OCI-LY1 (cell line): ENCODE measurements around the gene CACNA2D3.

Experiments used
- H2AFZ ChIP-seq: fragments of 200-600 bp; sonication (generic), shearing (Covaris generic); 2 replicates; pipeline ENCODE4 v1.6.0; 2014; ENCODE audit warnings: antibody characterized with exemption, mild to moderate bottlenecking, low read length
- H3F3A ChIP-seq: fragments of 200-600 bp; sonication (generic), shearing (Covaris generic); 2 replicates; pipeline ENCODE4 v1.6.0; 2014; ENCODE audit warnings: mild to moderate bottlenecking, antibody characterized with exemption, low read length, moderate library complexity; ENCODE audit not compliant: insufficient read depth
- H3K27ac ChIP-seq: fragments of 200-600 bp; sonication (generic); 2 replicates; pipeline ENCODE4 v1.5.1; 2014; ENCODE audit warnings: low read length, mixed run types, mild to moderate bottlenecking, low read depth; ENCODE audit not compliant: poor library complexity, severe bottlenecking
- H3K27me3 ChIP-seq: fragments of 200-600 bp; sonication (generic); 2 replicates; pipeline ENCODE4 v1.6.0; 2014; ENCODE audit warnings: antibody characterized with exemption, mild to moderate bottlenecking, low read length, moderate library complexity; ENCODE audit not compliant: insufficient read depth
- H3K36me3 ChIP-seq: fragments of 200-600 bp; sonication (generic); 2 replicates; pipeline ENCODE4 v1.6.1; 2014; ENCODE audit warnings: mild to moderate bottlenecking, antibody characterized with exemption, low read length, moderate library complexity, mixed read lengths; ENCODE audit not compliant: insufficient read depth
- H3K4me1 ChIP-seq: fragments of 200-600 bp; sonication (generic); 2 replicates; pipeline ENCODE4 v1.5.1; 2014; ENCODE audit warnings: mild to moderate bottlenecking, low read length, moderate library complexity; ENCODE audit not compliant: insufficient read depth, severe bottlenecking
- H3K4me2 ChIP-seq: fragments of 200-600 bp; sonication (generic), shearing (Covaris generic); 2 replicates; pipeline ENCODE4 v1.6.1; 2014; ENCODE audit warnings: low read length
- H3K4me3 ChIP-seq: fragments of 200-600 bp; sonication (generic); 2 replicates; pipeline ENCODE4 v1.5.1; 2014; ENCODE audit warnings: low read length, low read depth, mild to moderate bottlenecking, mixed read lengths; ENCODE audit not compliant: poor library complexity, severe bottlenecking
- H3K79me2 ChIP-seq: fragments of 200-600 bp; shearing (Covaris generic); 2 replicates; pipeline ENCODE4 v1.6.1; 2016; ENCODE audit warnings: mixed run types, low read length, mixed read lengths; ENCODE audit not compliant: insufficient read depth
- H3K9ac ChIP-seq: fragments of 200-600 bp; sonication (generic), shearing (Covaris generic); 2 replicates; pipeline ENCODE4 v1.6.1; 2014; ENCODE audit warnings: mild to moderate bottlenecking, low read length, mixed read lengths
- H3K9me2 ChIP-seq: fragments of 200-600 bp; sonication (generic), shearing (Covaris generic); 2 replicates; pipeline ENCODE4 v1.6.1; 2014; ENCODE audit warnings: low read depth, mild to moderate bottlenecking, low read length, mixed read lengths
- H3K9me3 ChIP-seq: fragments of 200-600 bp; shearing (Covaris generic); 2 replicates; pipeline ENCODE4 v1.6.1; 2014; ENCODE audit warnings: low read length, mixed read lengths
- H4K20me1 ChIP-seq: fragments of 200-600 bp; sonication (generic), shearing (Covaris generic); 2 replicates; pipeline ENCODE4 v1.6.0; 2016; ENCODE audit warnings: mild to moderate bottlenecking, low read length; ENCODE audit not compliant: insufficient read depth
- EZH2 ChIP-seq: fragments of 200-600 bp; sonication (generic), shearing (Covaris generic); IDR thresholded peaks from 2 replicates; pipeline ENCODE4 v1.8.0; 2017; ENCODE audit warnings: borderline replicate concordance, mixed run types, mild to moderate bottlenecking, antibody characterized with exemption, low read length, moderate library complexity, mixed read lengths
- TF ChIP-seq, protein P1 (sequence below): fragments of 200-600 bp; sonication (generic), shearing (Covaris generic); IDR thresholded peaks from 2 replicates; pipeline ENCODE4 v1.5.1; 2017; ENCODE audit warnings: mild to moderate bottlenecking, antibody characterized with exemption, low read length, moderate library complexity, mixed read lengths

Gene CACNA2D3

DNA sequence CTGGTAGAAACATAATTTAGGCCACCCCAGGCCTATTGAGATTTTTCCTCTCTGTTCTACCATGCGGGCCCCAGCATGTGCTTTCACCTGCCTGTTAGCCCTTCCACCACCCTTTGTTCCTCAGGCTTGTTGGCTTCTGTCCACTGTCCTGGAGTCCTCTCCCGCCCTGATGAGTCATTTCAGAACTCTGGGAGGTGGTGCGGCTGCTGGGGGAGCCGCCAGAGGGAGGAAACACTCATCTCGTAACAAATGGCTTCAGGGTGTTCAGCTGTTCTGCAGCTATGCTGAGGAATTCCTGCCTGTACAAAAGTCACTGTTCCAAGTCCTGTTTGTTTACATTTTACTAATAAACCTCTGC, 769.2 kb downstream of the CACNA2D3 start:
- Histone ChIP-seq H3K4me3 (no peak overlapping the region), H3K9ac (no peak overlapping the region), H3K4me2 (no peak overlapping the region), H3K27me3 (no peaks in the 10 kb centered on the region), H3K9me2 (no peaks in the 10 kb centered on the region), H3K79me2 (no peaks in the 10 kb centered on the region), H3K4me1 (no peaks in the 10 kb centered on the region), H3K36me3 (no peaks in the 10 kb centered on the region), H3F3A (no peaks in the 10 kb centered on the region), H3K27ac (no peak overlapping the region), H2AFZ (no peak overlapping the region), H4K20me1 (no peaks in the 10 kb centered on the region), H3K9me3 (no peaks in the 10 kb centered on the region)
- TF ChIP-seq EZH2, result no peak
- TF ChIP-seq, protein P1, sequence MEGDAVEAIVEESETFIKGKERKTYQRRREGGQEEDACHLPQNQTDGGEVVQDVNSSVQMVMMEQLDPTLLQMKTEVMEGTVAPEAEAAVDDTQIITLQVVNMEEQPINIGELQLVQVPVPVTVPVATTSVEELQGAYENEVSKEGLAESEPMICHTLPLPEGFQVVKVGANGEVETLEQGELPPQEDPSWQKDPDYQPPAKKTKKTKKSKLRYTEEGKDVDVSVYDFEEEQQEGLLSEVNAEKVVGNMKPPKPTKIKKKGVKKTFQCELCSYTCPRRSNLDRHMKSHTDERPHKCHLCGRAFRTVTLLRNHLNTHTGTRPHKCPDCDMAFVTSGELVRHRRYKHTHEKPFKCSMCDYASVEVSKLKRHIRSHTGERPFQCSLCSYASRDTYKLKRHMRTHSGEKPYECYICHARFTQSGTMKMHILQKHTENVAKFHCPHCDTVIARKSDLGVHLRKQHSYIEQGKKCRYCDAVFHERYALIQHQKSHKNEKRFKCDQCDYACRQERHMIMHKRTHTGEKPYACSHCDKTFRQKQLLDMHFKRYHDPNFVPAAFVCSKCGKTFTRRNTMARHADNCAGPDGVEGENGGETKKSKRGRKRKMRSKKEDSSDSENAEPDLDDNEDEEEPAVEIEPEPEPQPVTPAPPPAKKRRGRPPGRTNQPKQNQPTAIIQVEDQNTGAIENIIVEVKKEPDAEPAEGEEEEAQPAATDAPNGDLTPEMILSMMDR, result no peak

DNA sequence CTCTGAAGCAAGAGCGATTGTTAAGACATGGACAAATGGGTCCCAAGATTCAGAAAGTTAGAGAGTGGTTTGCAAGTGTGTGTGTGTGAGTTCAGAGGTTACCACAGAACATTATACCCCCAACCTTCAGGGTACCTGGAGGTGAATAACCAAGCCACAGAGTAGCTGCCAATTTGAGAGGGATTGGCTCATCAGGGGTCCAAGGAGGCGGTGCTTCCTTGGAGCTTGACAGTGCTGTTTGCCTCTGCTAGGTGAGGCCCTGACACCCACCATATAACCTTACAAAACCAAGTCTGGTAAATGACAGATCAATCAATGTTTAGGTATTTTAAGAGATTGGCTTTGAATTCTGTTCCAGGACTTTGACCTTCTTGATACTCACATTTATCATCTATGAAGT, 769.8 kb downstream of the CACNA2D3 start:
- Histone ChIP-seq H3K36me3 (no peaks in the 10 kb centered on the region), H3F3A (no peaks in the 10 kb centered on the region), H3K9ac (no peak overlapping the region), H3K27ac (no peak overlapping the region), H3K9me3 (no peaks in the 10 kb centered on the region), H3K79me2 (no peaks in the 10 kb centered on the region), H4K20me1 (no peaks in the 10 kb centered on the region), H3K9me2 (no peaks in the 10 kb centered on the region), H3K4me1 (no peaks in the 10 kb centered on the region), H2AFZ (no peak overlapping the region), H3K4me2 (no peak overlapping the region), H3K4me3 (no peak overlapping the region), H3K27me3 (no peaks in the 10 kb centered on the region)
- no peak for TF ChIP-seq EZH2
- TF ChIP-seq, protein P1, result no peak

DNA sequence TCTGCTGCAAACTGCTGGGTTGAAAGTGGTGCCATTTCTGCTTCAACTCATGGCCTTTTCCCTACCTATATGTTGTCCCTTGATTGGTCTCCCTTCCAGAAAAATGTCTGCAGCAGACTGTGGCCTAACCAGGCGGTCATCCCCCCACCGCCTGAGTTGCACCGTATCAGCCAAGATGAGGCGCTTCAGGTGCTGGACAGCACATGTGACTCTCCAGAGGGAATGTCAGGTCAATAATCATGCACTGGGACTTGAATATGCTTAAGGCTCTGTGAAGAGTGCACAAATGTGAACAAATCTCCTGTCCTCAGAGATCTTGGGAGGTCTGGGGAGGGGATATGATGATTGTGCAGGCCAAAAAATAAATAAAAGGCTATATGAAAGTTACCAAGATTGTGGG, 773.3 kb downstream of the CACNA2D3 start:
- Histone ChIP-seq H3K4me1 (no peaks in the 10 kb centered on the region), H3K9me2 (no peaks in the 10 kb centered on the region), H2AFZ (no peak overlapping the region), H3K27ac (no peak overlapping the region), H3F3A (no peaks in the 10 kb centered on the region), H4K20me1 (no peaks in the 10 kb centered on the region), H3K9me3 (no peaks in the 10 kb centered on the region), H3K9ac (no peak overlapping the region), H3K4me2 (no peak overlapping the region), H3K4me3 (no peak overlapping the region), H3K27me3 (no peaks in the 10 kb centered on the region), H3K79me2 (no peaks in the 10 kb centered on the region), H3K36me3 (no peaks in the 10 kb centered on the region)
- no peak for TF ChIP-seq EZH2
- TF ChIP-seq, protein P1, result no peak
